Measurements from ENCODE around the gene MLXIP.

Gene MLXIP

DNA sequence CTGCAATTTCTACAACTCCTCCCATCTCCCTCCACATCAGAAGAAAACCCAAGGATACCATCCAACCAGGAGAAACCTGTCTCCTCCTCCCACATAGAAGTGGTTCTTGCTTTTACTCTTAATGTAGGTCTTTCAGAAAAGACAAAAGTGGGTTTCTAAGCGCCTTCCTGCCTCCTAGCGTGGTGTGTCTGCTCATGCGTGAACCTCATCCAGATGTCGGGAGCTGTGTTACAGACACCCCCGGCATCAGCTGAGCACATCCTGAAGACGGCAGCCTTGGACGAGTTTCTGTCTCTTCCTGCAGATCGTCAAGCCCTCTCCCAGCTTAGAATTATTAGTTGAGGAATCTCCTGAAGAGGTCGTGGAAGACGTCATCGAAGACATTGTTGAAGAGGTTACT, 113.9 kb downstream of the MLXIP start:
- DNase-seq = no peak

GRCh38 chr12:122194804-122195203, 116.2 kb downstream of the MLXIP start:
- DNase-seq = no peak

DNA sequence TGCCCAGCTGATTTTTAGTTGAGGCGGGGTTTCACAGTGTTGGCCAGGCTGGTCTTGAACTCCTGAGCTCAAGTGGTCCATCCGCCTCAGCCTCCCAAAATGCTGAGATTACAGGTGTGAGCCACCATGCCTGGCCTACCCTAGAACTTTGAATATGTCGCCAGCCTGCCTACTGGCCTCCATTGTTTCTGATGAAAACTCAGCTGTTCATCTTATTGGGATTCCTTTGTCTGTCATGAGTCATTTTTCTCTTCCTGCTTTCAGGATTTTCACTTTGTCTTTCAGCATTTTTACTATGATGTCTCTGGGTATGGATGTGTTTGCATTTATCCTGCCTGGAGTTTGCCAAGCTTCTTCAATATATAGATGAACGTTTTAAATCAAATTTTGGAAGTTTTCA, 116.8 kb downstream of the MLXIP start:
- no peak for DNase-seq
